GM12878 (cell line): ENCODE measurements around the gene FBXL16. TPM values are rescaled to one million over a fixed set of nuclear protein-coding genes. Genes with fewer than 3 reads are reported as not detected.

ENCODE experiments used
- ATAC-seq: fragments of 200-7000 bp; cut with Tn5 transposase; 3 replicates; pipeline ENCODE4 v1.9.1; 2020; ENCODE audit warnings: mild to moderate bottlenecking, moderate library complexity
- BruUV-seq: library from RNA; stranded (reverse); fragments of 400-500 nt; replicated peaks from 2 replicates; lab custom pipeline; 2021; lab: Mats Ljungman, UMichigan
- CTCF ChIA-PET: fragments of 300-600 bp; sonication (Branson Sonifier 250); formaldehyde crosslinking; extraction: SDS; loops from one replicate; lab custom pipeline; 2021; ENCODE audit warnings: inconsistent platforms; lab: Yijun Ruan, JAX
- POLR2A ChIA-PET: fragments of 350-600 bp; formaldehyde crosslinking; extraction: SDS; loops from one replicate; lab custom pipeline; 2021; ENCODE audit warnings: inconsistent platforms; lab: Charles Lee
- RAD21 ChIA-PET: fragments of 300-600 bp; sonication (Branson Sonifier 250); formaldehyde crosslinking; loops from one replicate; lab custom pipeline; 2023; ENCODE audit warnings: antibody characterized with exemption; ENCODE audit not compliant: unreplicated experiment; lab: Charles Lee
- SMC1A ChIA-PET: fragments of 300-600 bp; sonication (Branson Sonifier 250); formaldehyde crosslinking; loops from one replicate; lab custom pipeline; 2023; ENCODE audit not compliant: unreplicated experiment, uncharacterized antibody; lab: Charles Lee
- DNase-seq: peaks from one replicate; pipeline ENCODE4 v3.0.0-alpha.2; 2011; ENCODE audit warnings: low read depth, low spot score
- FAIRE-seq: peaks from 3 replicates; lab custom pipeline; 2011; peaks lifted over from hg19 to GRCh38; lab: Jason Lieb, UNC
- H2AFZ ChIP-seq: 2 replicates; pipeline ENCODE4 v1.6.0; 2011; ENCODE audit warnings: low read depth, low read length, control low read depth; ENCODE audit not compliant: control insufficient read depth
- H3K27ac ChIP-seq: 2 replicates; pipeline ENCODE4 v1.5.1; 2011; ENCODE audit warnings: control low read depth; ENCODE audit not compliant: control insufficient read depth, insufficient read depth
- H3K27me3 ChIP-seq, 2 experiments: replicated peaks in 1 of 2; 2 replicates each; pipeline versions ENCODE4 v1.6.0 to v1.6.1; 2011; ENCODE audit warnings: low read length in 1 of 2; ENCODE audit not compliant: control insufficient read depth in 2 of 2, insufficient read depth in 2 of 2
- H3K36me3 ChIP-seq, 2 experiments: 2 replicates each; pipeline ENCODE4 v1.5.1; 2011; ENCODE audit warnings: low read length in 1 of 2; ENCODE audit not compliant: control insufficient read depth in 2 of 2, insufficient read depth in 2 of 2
- H3K4me1 ChIP-seq: 2 replicates; pipeline ENCODE4 v1.6.1; 2011; ENCODE audit warnings: mild to moderate bottlenecking, low read length, moderate library complexity, mixed read lengths; ENCODE audit not compliant: control insufficient read depth, insufficient read depth
- H3K4me2 ChIP-seq: 2 replicates; pipeline ENCODE4 v1.6.0; 2011; ENCODE audit warnings: control low read depth; ENCODE audit not compliant: control insufficient read depth, insufficient read depth
- H3K4me3 ChIP-seq: fragments of 200-600 bp; sonication (generic); 2 replicates; pipeline ENCODE4 v1.5.1; 2016
- H3K79me2 ChIP-seq: 2 replicates; pipeline ENCODE4 v1.6.0; 2011; ENCODE audit warnings: low read length; ENCODE audit not compliant: control insufficient read depth, insufficient read depth
- H3K9ac ChIP-seq: 2 replicates; pipeline ENCODE4 v1.8.0; 2011; ENCODE audit warnings: low read length, control low read depth, mixed read lengths; ENCODE audit not compliant: control insufficient read depth, insufficient read depth
- H3K9me3 ChIP-seq: replicated peaks from 3 replicates; pipeline ENCODE4 v1.5.1; 2011; ENCODE audit warnings: mild to moderate bottlenecking, low read length; ENCODE audit not compliant: control insufficient read depth, insufficient read depth
- H4K20me1 ChIP-seq: 2 replicates; pipeline ENCODE4 v1.6.0; 2011; ENCODE audit not compliant: control insufficient read depth, insufficient read depth
- BHLHE40 ChIP-seq, 2 experiments: fragments of 450-650 bp in 1 of 2; IDR thresholded peaks; 2 replicates each; pipeline ENCODE4 v1.6.1; 2011 to 2017; ENCODE audit warnings: low read depth in 2 of 2, borderline replicate concordance in 1 of 2, improper control_type of control experiment in 1 of 2, low read length in 1 of 2, mild to moderate bottlenecking in 1 of 2
- DPF2 ChIP-seq: fragments of 450-650 bp; IDR thresholded peaks from 2 replicates; pipeline ENCODE4 v1.6.1; 2017; ENCODE audit warnings: mild to moderate bottlenecking
- EGR1 ChIP-seq, 2 experiments: IDR thresholded peaks; 1 replicate in 1 of 2; 2 replicates in 1 of 2; pipeline ENCODE4 v1.6.1; 2011 to 2012; ENCODE audit warnings: low read depth in 2 of 2, low read length in 2 of 2, borderline replicate concordance in 1 of 2, mild to moderate bottlenecking in 1 of 2, moderate library complexity in 1 of 2
- FOS ChIP-seq: IDR thresholded peaks from 3 replicates; pipeline ENCODE4 v1.6.1; 2011; ENCODE audit warnings: borderline replicate concordance; ENCODE audit not compliant: insufficient read length; ENCODE audit errors: extremely low read depth
- GATAD2B ChIP-seq: fragments of 450-650 bp; conservative IDR thresholded peaks from 2 replicates; pipeline ENCODE4 v1.6.1; 2017; ENCODE audit warnings: low read depth, mild to moderate bottlenecking, moderate library complexity
- HSF1 ChIP-seq: fragments of 150-350 bp; IDR thresholded peaks from 2 replicates; pipeline ENCODE4 v1.6.1; 2014; ENCODE audit warnings: mild to moderate bottlenecking, low read depth, low read length
- NR2F1 ChIP-seq: fragments of 450-650 bp; conservative IDR thresholded peaks from 2 replicates; pipeline ENCODE4 v1.6.1; 2017; ENCODE audit warnings: mild to moderate bottlenecking
- NRF1 ChIP-seq: conservative IDR thresholded peaks from 2 replicates; pipeline ENCODE4 v1.6.1; 2011; ENCODE audit warnings: mild to moderate bottlenecking, low read depth, low read length, improper control_type of control experiment
- POLR2AphosphoS2 ChIP-seq: IDR thresholded peaks from 2 replicates; pipeline ENCODE4 v1.6.1; 2011; ENCODE audit warnings: low read depth, mild to moderate bottlenecking, low read length, improper control_type of control experiment, moderate library complexity
- RB1 ChIP-seq: fragments of 450-650 bp; formaldehyde crosslinking; IDR thresholded peaks from 2 replicates; pipeline ENCODE4 v1.6.1; 2017; ENCODE audit warnings: mild to moderate bottlenecking, borderline replicate concordance
- SIN3A ChIP-seq: IDR thresholded peaks from 2 replicates; pipeline ENCODE4 v1.6.1; 2012; ENCODE audit warnings: low read depth, low read length, improper control_type of control experiment
- SMARCA5 ChIP-seq: fragments of 450-650 bp; IDR thresholded peaks from 2 replicates; pipeline ENCODE4 v1.6.1; 2017; ENCODE audit warnings: mild to moderate bottlenecking
- TBL1XR1 ChIP-seq: IDR thresholded peaks from 2 replicates; pipeline ENCODE4 v1.6.1; 2012; ENCODE audit warnings: low read depth, low read length, improper control_type of control experiment
- ZNF217 ChIP-seq: fragments of 450-650 bp; IDR thresholded peaks from 2 replicates; pipeline ENCODE4 v1.6.1; 2017; ENCODE audit warnings: antibody characterized with exemption, mild to moderate bottlenecking
- ZSCAN29 ChIP-seq: fragments of 450-650 bp; IDR thresholded peaks from 2 replicates; pipeline ENCODE4 v1.6.1; 2017; ENCODE audit warnings: mild to moderate bottlenecking, moderate library complexity
- WGBS: methylation state at CpG from one replicate; pipeline ENCODE4 v1.1.6; 2016; ENCODE audit warnings: low lambda C conversion rate; ENCODE audit not compliant: insufficient replicate concordance, insufficient coverage; ENCODE audit errors: missing lambda C conversion rate; 5-methylcytosine and 5-hydroxymethylcytosine counted together
- in situ Hi-C: fragments of 300-500 bp; cut with MboI; formaldehyde crosslinking; loops from 9 replicates; pipeline ENCODE4 v1.14.3; 2018; ENCODE audit warnings: mixed read lengths
- intact Hi-C: fragments of 100-400 bp; cut with micrococcal nuclease; formaldehyde crosslinking; loops from one replicate; pipeline ENCODE4 v1.14.2; 2022; ENCODE audit not compliant: unreplicated experiment
- polyA plus RNA-seq, 11 experiments: library from polyadenylated mRNA; depleted of rRNA in 4 of 11; unstranded in 6 of 11; stranded (reverse) in 5 of 11; fragments of >200 nt; fragmentation: Nextera tagmentation in 4 of 11; fragmentation: Illumina TruSeq in 1 of 11; extraction: Ambion mirVana in 4 of 11; extraction: Trizol in 1 of 11; gene quantifications; 1 replicate in 1 of 11; 2 replicates in 10 of 11; pipeline versions ENCODE4 v1.2.1 to v1.2.3, GENCODE V29; 2011 to 2016; ENCODE audit warnings: inconsistent platforms in 2 of 11, missing spikeins in 2 of 11, low read depth in 1 of 11
- total RNA-seq, 4 experiments: library from RNA; depleted of rRNA in 3 of 4; stranded (reverse); fragments of >200 nt in 3 of 4; fragmentation: Illumina TruSeq in 1 of 4; extraction: Trizol in 1 of 4; gene quantifications; 2 replicates each; pipeline versions ENCODE4 v1.2.1 to v1.2.3, GENCODE V29; 2013 to 2021
- TF ChIP-seq, protein P1 (sequence below): fragments of 450-650 bp; IDR thresholded peaks from 2 replicates; pipeline ENCODE4 v1.6.1; 2017; ENCODE audit warnings: antibody characterized with exemption, mild to moderate bottlenecking, moderate library complexity
- TF ChIP-seq, protein P2 (sequence below): fragments of 450-650 bp; IDR thresholded peaks from 2 replicates; pipeline ENCODE4 v1.6.1; 2014; ENCODE audit warnings: mild to moderate bottlenecking

FBXL16 gene
- total and polyA plus RNA-seq, 10 of the 15 experiments (the other 5 are each of a cell fraction or from before 2014, with no cell fraction given): 0.13 to 1.4 (median 0.24) TPM

DNA sequence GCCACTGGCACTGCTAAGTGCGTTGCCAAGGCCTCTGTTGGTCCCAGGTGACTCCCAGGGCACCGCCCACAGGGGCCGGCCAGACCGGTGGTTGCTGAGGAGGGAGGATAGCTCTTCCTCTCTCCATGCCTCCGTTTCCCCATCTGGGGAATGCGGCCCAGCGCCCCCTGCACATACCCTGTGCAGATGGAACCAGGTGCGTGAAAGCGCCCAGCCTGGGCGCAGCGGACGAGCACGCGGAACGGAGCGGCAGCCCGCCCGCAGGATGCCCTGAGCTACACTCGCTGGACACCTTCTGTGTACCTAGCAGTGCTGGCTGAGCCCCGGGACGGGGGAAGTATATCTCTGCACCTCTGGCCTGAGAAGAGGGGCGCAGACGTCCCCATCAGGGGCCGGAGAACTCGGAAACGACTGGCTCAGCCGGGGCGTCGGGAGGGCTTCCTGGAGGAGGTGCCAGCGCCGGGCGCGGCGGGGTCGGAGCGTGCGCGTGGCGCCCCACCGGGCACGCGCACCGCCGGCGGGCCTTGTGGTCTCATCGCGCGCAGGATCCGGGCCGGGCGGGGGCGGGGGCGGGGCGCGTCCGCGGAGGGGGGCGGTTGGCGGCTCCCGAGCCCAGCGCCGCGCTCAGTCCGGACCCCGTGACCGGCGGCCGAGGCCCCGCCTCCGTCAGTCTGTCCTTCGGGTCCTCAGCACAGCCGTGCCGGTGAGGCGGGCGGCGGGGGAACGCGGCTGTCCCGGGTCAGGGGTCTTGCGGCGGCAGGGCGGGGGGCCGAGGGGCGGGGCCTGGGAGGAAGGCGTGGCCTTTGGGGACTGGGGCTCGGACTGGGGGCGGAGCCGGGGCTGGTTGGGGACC lies 21.1 kb upstream of the FBXL16 start, which contains the start of the genes CCDC78 and HAGHL:
TSS of gene CCDC78 (minus strand) at position 6 of the 853 bp plus-strand sequence. CDS start 76 bp downstream, outside the sequence.
TSS of gene HAGHL (plus strand) at position 669 of the 853 bp plus-strand sequence. CDS start 404 bp downstream, outside the sequence.
- H3K79me2 ChIP-seq: no peaks in the 10 kb centered on the region; the same call in 1 of the 2 replicates
- 7% methylated on average over 46 of the region's 88 CpGs for WGBS
- intact Hi-C loops: no loop called here
- BruUV-seq: no TSS peak
- no peak for DNase-seq
- H3K27me3 ChIP-seq: no peaks in the 10 kb centered on the region
- H3K9ac ChIP-seq: peak within 1 kb of the TSS; percentile 73
- no peaks in the 10 kb centered on the region; a peak in 2 of 4 replicates for H3K36me3 ChIP-seq
- H3K4me2 ChIP-seq: peak within 1 kb of the TSS; percentile 100
- H3K9me3 ChIP-seq: no peaks in the 10 kb centered on the region
- in situ Hi-C loops: no loop called here
- FAIRE-seq: no peak
- H2AFZ ChIP-seq: peak within 1 kb of the TSS; percentile 37
- RAD21 ChIA-PET: no interaction called here
- peak within 1 kb of the TSS; percentile 74 for H3K27ac ChIP-seq
- H3K4me1 ChIP-seq: peaks cover 13% of the 10 kb centered on the region
- SMC1A ChIA-PET: interaction anchor here (1.7 kb wide), 2 partner anchors 12 to 14 kb away, joined by 3 to 5 read pairs; partner anchors contain the start of gene METRN
- CTCF ChIA-PET: interaction anchor here (0.8 kb wide), 2 partner anchors 10 to 14 kb away, joined by 3 read pairs; no protein-coding TSS in a partner anchor
- POLR2A ChIA-PET: interaction anchor here (1.4 to 6.3 kb wide), 2 partner anchors 11 to 32 kb away, joined by 4 to 60 read pairs; partner anchors contain the start of gene CIAO3
- ATAC-seq: peak; percentile 50
- peak within 1 kb of the TSS; percentile 87 for H3K4me3 ChIP-seq
- H4K20me1 ChIP-seq: no peaks in the 10 kb centered on the region
- TF ChIP-seq BHLHE40 (IDR thresholded peaks at IDR 0.05; ENCODE audit: borderline replicate concordance in 1 of 2, low read depth in 2 of 2, low read length in 1 of 2) (peak; percentile 28 to 71; a peak in 2 of 4 replicates), EGR1 (IDR thresholded peaks at IDR 0.05; ENCODE audit: borderline replicate concordance in 1 of 2, low read depth in 2 of 2, low read length in 2 of 2) (peak in 1 of 2 experiments; percentile 32; a peak in 1 of 3 replicates), SIN3A (peak; percentile 60; the same call in 1 of the 2 replicates), FOS (no peak), TBL1XR1 (no peak), SMARCA5 (peak; percentile 99), DPF2 (peak; percentile 43; the same call in 1 of the 2 replicates), RB1 (peak; percentile 36; the same call in 1 of the 2 replicates), ZNF217 (peak; percentile 80; the same call in 1 of the 2 replicates), GATAD2B (peak; percentile 50; the same call in 1 of the 2 replicates), POLR2AphosphoS2 (0 out of 2 replicates have a peak, but pooled peaks have one; percentile 42), HSF1 (no peak), NR2F1 (no peak; the same call in 1 of the 2 replicates), NRF1 (peak; percentile 21; the same call in 1 of the 2 replicates), ZSCAN29 (no peak)
- TF ChIP-seq, protein P1, sequence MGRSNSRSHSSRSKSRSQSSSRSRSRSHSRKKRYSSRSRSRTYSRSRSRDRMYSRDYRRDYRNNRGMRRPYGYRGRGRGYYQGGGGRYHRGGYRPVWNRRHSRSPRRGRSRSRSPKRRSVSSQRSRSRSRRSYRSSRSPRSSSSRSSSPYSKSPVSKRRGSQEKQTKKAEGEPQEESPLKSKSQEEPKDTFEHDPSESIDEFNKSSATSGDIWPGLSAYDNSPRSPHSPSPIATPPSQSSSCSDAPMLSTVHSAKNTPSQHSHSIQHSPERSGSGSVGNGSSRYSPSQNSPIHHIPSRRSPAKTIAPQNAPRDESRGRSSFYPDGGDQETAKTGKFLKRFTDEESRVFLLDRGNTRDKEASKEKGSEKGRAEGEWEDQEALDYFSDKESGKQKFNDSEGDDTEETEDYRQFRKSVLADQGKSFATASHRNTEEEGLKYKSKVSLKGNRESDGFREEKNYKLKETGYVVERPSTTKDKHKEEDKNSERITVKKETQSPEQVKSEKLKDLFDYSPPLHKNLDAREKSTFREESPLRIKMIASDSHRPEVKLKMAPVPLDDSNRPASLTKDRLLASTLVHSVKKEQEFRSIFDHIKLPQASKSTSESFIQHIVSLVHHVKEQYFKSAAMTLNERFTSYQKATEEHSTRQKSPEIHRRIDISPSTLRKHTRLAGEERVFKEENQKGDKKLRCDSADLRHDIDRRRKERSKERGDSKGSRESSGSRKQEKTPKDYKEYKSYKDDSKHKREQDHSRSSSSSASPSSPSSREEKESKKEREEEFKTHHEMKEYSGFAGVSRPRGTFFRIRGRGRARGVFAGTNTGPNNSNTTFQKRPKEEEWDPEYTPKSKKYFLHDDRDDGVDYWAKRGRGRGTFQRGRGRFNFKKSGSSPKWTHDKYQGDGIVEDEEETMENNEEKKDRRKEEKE: no peak
- TF ChIP-seq, protein P2, sequence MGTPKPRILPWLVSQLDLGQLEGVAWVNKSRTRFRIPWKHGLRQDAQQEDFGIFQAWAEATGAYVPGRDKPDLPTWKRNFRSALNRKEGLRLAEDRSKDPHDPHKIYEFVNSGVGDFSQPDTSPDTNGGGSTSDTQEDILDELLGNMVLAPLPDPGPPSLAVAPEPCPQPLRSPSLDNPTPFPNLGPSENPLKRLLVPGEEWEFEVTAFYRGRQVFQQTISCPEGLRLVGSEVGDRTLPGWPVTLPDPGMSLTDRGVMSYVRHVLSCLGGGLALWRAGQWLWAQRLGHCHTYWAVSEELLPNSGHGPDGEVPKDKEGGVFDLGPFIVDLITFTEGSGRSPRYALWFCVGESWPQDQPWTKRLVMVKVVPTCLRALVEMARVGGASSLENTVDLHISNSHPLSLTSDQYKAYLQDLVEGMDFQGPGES: no peak
